Measurements from ENCODE around the gene DHX34.

- TF ChIP-seq CTCF (IDR thresholded peaks at IDR 0.05; ENCODE audit: poor library complexity) (no peak), EZH2phosphoT487 (IDR thresholded peaks at IDR 0.05; ENCODE audit: low read depth, severe bottlenecking, unreplicated experiment) (no peak)
These were observed 62.0 kb downstream of the DHX34 start for GRCh38 chr19:47411101-47411500.

Measured in hepatocyte (in vitro differentiated cells).